Duodenal mucosa (tissue), 2 donors: ENCODE data around the gene HOXA6.

Experiments used
- H3K27ac ChIP-seq: one replicate; pipeline ENCODE4 v1.7.0; 2013; ENCODE audit warnings: low read depth, low read length
- H3K27me3 ChIP-seq, 2 donors: one replicate each; pipeline ENCODE4 v1.7.0; 2013; ENCODE audit warnings: low read length in 2 of 2, control low read depth in 1 of 2; ENCODE audit not compliant: insufficient read depth in 2 of 2, control insufficient read depth in 1 of 2
- H3K36me3 ChIP-seq, 2 donors: one replicate each; pipeline ENCODE4 v1.7.0; 2013; ENCODE audit warnings: low read length in 2 of 2, control low read depth in 1 of 2; ENCODE audit not compliant: insufficient read depth in 2 of 2, control insufficient read depth in 1 of 2
- H3K4me1 ChIP-seq, 2 donors: one replicate each; pipeline ENCODE4 v1.7.0; 2013; ENCODE audit warnings: low read length in 2 of 2, control low read depth in 1 of 2; ENCODE audit not compliant: insufficient read depth in 2 of 2, control insufficient read depth in 1 of 2
- H3K4me3 ChIP-seq, 2 donors: one replicate each; pipeline ENCODE4 v1.7.0; 2013; ENCODE audit warnings: low read length in 2 of 2, low read depth in 1 of 2
- H3K9ac ChIP-seq, 2 donors: one replicate each; pipeline ENCODE4 v1.7.0; 2013; ENCODE audit warnings: low read length in 2 of 2, low read depth in 1 of 2
- H3K9me3 ChIP-seq, 2 donors: one replicate each; pipeline ENCODE4 v1.7.0; 2013; ENCODE audit warnings: low read length in 2 of 2, control low read depth in 1 of 2; ENCODE audit not compliant: control insufficient read depth in 1 of 2

Gene HOXA6

DNA sequence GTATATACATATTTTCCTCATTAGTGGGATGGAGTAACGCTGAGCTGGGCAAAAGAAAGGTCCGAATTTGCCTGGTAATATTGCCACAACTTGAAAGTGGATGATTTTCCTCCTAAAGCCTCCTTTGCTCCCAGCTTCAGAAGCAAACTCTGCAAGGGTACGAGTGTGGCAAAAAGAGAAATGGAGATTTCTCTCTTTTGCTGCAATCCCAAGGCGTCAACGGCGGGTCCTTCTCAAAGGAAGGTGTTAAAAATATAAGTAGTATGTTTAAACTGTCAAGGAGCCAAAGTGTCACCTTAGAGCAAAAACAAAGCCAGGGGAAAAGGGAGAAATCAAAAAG lies 32.7 kb downstream of the HOXA6 start:
- H3K27me3 ChIP-seq = peaks cover 0 to 3% of the 10 kb centered on the region in 2 donors
- peaks cover 7 to 22% of the 10 kb centered on the region in 2 donors for H3K4me1 ChIP-seq
- H3K9ac ChIP-seq = peak overlapping the region in 1 of 2 donors; percentile 70

DNA sequence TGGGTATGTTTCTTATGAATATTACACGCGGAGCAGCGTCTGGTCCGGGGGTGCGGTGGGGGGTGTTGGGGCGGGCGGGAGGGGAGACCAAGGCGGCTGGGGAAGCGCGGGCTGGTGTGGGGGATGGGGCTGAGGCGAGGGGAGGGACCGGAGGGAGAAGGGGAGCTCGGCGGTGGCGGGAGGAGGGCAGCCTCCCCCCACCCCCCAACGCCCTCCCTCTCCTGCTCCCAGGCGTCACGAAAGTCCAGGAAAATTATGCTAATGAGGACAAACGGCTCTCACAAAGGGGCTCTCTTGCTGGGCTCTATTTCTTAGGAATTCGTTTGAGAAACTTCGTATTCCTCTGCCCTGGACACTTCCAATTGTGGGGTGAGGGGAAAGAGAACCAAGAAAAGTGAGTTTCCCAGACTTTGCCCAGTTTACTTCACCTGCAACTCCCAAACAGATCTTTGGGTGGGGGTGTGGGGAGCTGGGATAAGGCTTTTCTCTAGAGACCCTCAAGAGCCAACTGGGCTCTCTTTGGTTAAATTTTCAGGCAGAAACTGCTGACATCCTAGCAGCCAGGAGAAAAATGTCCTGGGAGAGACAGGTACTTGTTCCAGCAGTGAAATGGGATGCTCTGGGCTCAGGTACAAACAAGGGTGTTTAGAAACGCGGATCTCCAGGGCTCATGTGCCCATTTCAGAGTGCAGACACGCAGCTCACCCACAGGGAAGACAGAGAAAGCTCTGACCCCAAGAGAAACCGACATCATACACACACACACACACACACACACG lies 33.4 kb downstream of the HOXA6 start:
- Histone ChIP-seq H3K27ac (peak overlapping the region; percentile 74), H3K9ac (peak overlapping the region; percentile 34 to 43), H3K4me3 (peak overlapping the region; percentile 55 to 60), H3K4me1 (peaks cover 0 to 25% of the 10 kb centered on the region in 2 donors), H3K9me3 (no peaks in the 10 kb centered on the region), H3K36me3 (no peaks in the 10 kb centered on the region), H3K27me3 (peaks cover 0 to 3% of the 10 kb centered on the region in 2 donors)

More for the DNA sequence above, 32.7 kb downstream of the HOXA6 start:
- Histone ChIP-seq H3K36me3 (no peaks in the 10 kb centered on the region), H3K9me3 (no peaks in the 10 kb centered on the region), H3K4me3 (peak overlapping the region; percentile 64 to 69), H3K27ac (peak overlapping the region; percentile 92)

DNA sequence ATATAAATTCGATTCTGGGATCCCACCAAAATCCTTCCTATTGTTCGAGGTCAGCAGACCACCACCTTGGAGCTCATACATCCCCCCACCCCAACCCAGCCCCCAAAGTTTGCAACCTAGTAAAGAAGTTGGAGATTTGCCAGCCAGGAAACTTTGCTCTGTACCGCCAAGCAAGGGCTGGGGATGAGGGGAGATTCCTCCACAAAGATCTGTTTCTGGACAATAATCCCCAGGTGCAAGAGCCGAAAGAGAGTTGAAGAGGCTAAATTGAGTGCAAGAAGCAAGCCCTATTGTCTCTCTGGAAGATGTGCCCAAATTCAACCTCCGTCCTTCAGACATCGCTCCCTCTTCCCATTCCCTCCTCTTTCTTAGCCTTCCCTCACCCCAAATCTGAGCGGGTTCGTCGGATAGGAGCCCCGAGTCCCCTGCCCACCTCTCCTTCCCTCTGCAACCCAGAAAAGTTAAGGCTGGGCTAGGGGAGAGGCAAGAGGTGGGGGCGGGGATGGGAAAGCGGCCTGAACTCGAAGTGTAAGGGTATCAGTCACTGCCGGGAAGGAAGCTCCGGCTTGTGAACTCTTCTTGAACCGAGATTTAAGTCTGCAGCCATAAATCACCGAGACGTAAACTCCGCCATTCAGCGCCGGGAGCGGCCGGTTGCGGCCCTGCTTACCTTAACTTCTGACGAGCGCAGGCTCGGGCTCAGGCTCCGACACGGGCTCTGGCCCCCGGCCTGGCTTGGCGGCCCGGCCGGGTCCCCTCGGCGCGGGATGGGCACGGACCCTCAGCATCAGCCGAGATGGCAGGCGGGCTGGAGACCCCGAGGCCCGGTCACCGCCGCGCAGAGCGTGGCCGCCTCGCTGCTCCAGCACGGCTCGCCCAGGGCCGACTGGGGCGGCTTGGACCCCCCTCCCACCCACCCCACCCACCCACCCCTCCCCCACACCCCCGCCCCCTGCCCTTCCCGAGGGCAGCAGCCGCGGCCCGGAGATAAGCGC lies 34.3 kb downstream of the HOXA6 start:
- Histone ChIP-seq H3K4me3 (peak overlapping the region; percentile 62 to 71), H3K4me1 (peaks cover 0 to 26% of the 10 kb centered on the region in 2 donors), H3K27ac (peak overlapping the region; percentile 87), H3K27me3 (peaks cover 0 to 3% of the 10 kb centered on the region in 2 donors), H3K36me3 (no peaks in the 10 kb centered on the region), H3K9ac (peak overlapping the region in 1 of 2 donors; percentile 50), H3K9me3 (no peaks in the 10 kb centered on the region)

DNA sequence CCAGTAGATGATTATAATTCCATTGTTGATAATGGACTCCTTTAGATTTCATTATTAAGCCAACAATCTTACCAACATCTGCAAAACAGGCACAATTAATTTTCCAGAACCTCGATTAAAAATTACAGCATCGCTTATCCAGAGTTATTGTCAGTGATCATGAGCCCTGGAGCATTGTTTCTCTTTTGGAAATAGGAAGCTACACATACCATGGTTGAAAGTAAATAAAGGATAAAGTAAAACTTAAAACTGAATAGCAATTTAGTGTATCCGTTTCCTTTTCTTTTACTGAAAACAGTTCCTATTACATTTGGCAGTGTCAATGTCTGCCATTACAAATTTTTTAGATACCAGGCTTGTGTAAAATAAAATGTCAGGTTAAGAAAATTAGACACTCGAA lies 35.2 kb downstream of the HOXA6 start:
- Histone ChIP-seq H3K27me3 (peaks cover 0 to 3% of the 10 kb centered on the region in 2 donors), H3K27ac (no peak overlapping the region), H3K36me3 (no peaks in the 10 kb centered on the region), H3K4me1 (peaks cover 0 to 26% of the 10 kb centered on the region in 2 donors), H3K9me3 (no peaks in the 10 kb centered on the region), H3K9ac (peak overlapping the region in 1 of 2 donors; percentile 50), H3K4me3 (no peak overlapping the region)

DNA sequence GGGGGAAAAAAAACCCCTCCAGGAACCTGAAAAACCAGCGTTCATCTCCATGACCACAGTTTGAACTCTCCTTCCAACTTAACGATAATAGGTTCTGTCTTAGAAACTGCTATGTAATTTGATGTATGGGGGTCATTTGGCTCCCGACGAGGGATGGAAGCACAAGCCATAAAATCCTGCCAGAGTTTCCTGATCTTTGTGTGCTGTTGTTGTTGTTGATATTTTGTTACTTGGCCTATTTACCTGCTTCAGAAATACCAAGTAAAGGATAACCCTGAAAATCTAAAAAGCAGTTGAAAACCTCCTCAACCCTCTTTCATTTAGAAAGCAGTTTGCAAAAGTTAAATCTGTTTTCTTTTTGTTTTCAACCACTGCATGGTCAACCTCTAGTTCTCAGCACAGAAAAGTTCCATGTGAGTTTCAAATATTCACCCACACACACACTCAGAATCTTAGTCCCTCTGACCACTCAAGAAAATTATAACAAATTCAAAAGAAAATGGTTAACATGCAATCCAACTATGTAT lies 35.8 kb downstream of the HOXA6 start:
- no peak overlapping the region for H3K27ac ChIP-seq
- H3K4me1 ChIP-seq = peaks cover 0 to 24% of the 10 kb centered on the region in 2 donors
- H3K27me3 ChIP-seq = peaks cover 0 to 3% of the 10 kb centered on the region in 2 donors

DNA sequence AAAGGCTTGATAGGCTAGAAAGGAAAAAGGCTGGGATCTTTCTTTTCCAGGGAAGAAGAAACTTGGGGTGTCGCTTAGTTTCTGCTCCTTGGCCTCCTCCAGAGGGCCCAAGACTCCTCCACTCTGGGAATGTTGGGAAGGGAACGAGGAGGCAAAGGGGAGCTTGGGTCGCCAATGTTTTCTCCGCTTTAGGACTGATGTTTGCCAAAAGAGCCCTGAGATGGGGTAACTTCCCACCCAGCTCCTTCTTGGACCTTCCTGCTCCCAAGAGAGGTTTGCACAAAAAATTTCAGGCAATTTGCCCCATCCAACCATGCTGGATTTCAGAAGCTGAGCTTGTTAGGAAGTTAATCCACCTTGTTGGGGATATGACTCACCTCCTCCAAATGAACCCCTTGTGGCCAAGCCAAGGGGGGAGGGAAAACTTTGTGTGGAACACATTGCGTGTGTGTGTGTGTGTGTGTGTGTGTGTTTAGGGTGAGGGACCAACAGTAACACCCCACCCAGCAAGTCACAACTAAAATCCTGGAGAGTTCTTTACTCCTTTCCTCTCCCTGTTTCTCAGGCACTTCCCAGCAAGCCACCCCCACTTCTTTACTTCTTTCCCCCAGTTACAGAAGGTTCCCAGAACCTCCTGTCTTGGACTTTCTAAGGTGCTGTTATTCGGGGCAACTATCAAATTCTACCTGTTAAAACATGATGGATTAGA lies 36.4 kb downstream of the HOXA6 start:
- Histone ChIP-seq H3K27ac (peak overlapping the region; percentile 64), H3K27me3 (peaks cover 0 to 3% of the 10 kb centered on the region in 2 donors), H3K4me3 (peak overlapping the region; percentile 1 to 37), H3K36me3 (no peaks in the 10 kb centered on the region), H3K9me3 (no peaks in the 10 kb centered on the region), H3K9ac (no peak overlapping the region), H3K4me1 (peaks cover 0 to 22% of the 10 kb centered on the region in 2 donors)

More for the DNA sequence above, 35.8 kb downstream of the HOXA6 start:
- Histone ChIP-seq H3K9ac (no peak overlapping the region), H3K9me3 (no peaks in the 10 kb centered on the region), H3K4me3 (peak overlapping the region in 1 of 2 donors; percentile 37), H3K36me3 (no peaks in the 10 kb centered on the region)

DNA sequence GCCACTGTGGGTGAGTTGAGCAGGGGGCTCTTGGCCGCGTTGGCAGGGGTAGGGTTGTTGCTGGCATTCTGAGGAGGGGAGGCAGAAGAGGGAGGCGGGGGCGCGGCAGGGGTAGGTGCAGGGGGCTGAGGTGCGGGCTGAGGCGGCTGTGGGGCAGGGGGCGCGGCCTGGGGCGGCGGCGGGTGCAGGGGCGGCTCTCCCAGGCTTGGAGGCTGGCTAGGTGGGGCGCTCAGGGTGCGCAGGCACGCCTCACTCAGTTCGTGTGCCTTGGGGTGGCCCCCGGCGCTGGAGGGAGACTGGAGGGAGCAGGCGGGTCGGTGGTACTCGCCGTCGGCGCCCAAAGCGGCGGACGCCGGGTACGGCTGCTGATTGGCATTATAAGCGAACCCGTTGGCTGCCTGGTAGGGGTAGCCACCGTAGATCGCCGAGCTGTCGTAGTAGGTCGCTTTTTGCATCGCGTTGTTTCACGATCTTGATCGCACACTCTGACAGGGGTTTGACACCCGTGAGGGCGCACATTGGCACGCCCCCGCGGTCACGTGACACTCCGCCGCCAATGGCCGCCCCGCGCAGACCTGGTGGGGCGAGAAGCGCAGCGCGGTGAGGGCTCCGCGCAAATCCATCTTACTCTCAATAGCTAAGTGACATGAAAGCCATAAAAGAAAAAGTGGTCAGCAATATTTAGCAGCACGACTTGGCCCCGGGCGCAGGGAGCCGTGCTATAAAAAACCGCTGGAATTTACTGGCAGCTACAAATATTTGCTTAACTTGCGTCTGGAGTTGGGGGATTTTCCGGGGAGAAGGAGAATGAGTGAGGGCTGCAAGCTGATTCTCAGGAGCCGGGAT lies 37.2 kb downstream of the HOXA6 start:
- no peaks in the 10 kb centered on the region for H3K9me3 ChIP-seq
- peaks cover 0 to 20% of the 10 kb centered on the region in 2 donors for H3K4me1 ChIP-seq
- H3K27ac ChIP-seq = peak overlapping the region; percentile 64
- peaks cover 3 to 5% of the 10 kb centered on the region in 2 donors for H3K27me3 ChIP-seq
- H3K9ac ChIP-seq = peak overlapping the region in 1 of 2 donors; percentile 18
- H3K4me3 ChIP-seq = peak overlapping the region in 1 of 2 donors; percentile 1
- H3K36me3 ChIP-seq = no peaks in the 10 kb centered on the region

DNA sequence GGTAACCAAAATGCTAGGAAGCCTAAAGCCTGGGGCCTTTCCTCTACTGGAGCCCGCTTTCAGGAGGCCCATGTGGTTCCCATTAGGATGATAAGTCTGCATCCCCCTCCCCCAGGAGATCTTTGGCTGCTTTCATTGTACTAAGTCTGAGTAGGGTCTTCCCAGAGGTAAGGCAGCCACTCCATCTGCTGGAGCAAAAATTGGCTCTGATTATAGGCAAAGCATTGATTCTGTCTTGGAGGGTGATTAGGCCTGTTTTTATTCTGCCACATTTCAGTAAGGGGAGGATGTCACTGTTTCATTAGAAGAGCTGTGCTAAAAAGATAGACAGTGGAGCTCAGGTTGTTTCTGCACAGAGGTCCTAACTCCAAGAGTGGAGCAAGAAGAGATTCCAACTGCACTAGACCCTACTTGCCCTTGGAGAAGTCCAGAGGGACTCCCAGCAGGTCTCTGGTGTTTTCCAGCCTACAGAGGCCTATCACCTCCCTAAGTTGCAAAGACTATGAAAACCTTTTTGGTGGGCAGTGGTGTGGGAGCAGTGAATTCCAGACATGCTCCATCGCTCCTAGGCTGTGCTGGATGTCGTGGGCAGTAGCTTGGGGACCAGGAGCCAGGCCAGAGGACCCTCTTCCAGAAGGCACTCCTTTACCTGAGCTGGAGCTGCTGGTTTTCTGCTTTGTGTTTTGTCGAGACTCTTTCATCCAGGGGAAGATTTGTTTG lies 37.9 kb downstream of the HOXA6 start:
- peak overlapping the region; percentile 75 for H3K27ac ChIP-seq
- no peaks in the 10 kb centered on the region for H3K36me3 ChIP-seq
- H3K9ac ChIP-seq = no peak overlapping the region
- peaks cover 0 to 14% of the 10 kb centered on the region in 2 donors for H3K4me1 ChIP-seq
- no peak overlapping the region for H3K4me3 ChIP-seq
- no peaks in the 10 kb centered on the region for H3K9me3 ChIP-seq
- H3K27me3 ChIP-seq = peaks cover 3 to 8% of the 10 kb centered on the region in 2 donors
